Measurements from ENCODE around the gene MEGF11. TPM values are rescaled to one million over a fixed set of nuclear protein-coding genes. Genes with fewer than 3 reads are reported as not detected.

MEGF11 gene
- total and polyA plus RNA-seq, 8 donors: 2.6 to 17.4 (median 9.9) TPM; not detected in 1

GRCh38 chr15:65925338-65925737, 328.2 kb downstream of the MEGF11 start:
- TF ChIP-seq, protein P1, sequence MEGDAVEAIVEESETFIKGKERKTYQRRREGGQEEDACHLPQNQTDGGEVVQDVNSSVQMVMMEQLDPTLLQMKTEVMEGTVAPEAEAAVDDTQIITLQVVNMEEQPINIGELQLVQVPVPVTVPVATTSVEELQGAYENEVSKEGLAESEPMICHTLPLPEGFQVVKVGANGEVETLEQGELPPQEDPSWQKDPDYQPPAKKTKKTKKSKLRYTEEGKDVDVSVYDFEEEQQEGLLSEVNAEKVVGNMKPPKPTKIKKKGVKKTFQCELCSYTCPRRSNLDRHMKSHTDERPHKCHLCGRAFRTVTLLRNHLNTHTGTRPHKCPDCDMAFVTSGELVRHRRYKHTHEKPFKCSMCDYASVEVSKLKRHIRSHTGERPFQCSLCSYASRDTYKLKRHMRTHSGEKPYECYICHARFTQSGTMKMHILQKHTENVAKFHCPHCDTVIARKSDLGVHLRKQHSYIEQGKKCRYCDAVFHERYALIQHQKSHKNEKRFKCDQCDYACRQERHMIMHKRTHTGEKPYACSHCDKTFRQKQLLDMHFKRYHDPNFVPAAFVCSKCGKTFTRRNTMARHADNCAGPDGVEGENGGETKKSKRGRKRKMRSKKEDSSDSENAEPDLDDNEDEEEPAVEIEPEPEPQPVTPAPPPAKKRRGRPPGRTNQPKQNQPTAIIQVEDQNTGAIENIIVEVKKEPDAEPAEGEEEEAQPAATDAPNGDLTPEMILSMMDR (IDR thresholded peaks at IDR 0.05): no peak
- ATAC-seq (no peak), DNase-seq (no peak)
- no peaks in the 10 kb centered on the region for H3K27me3 ChIP-seq
- no peaks in the 10 kb centered on the region for H3K4me1 ChIP-seq
- intact Hi-C loops (cut with DNase I): no loop called here
- no peak overlapping the region for H3K27ac ChIP-seq
- no peaks in the 10 kb centered on the region for H3K9me3 ChIP-seq
- no peak overlapping the region for H3K4me3 ChIP-seq
- no peaks in the 10 kb centered on the region for H3K36me3 ChIP-seq

GRCh38 chr15:65924004-65924403, 329.5 kb downstream of the MEGF11 start:
- no peaks in the 10 kb centered on the region for H3K9me3 ChIP-seq
- H3K36me3 ChIP-seq: peaks cover 0 to 3% of the 10 kb centered on the region in 2 donors
- no peak for ATAC-seq
- no peaks in the 10 kb centered on the region for H3K4me1 ChIP-seq
- no peak overlapping the region for H3K27ac ChIP-seq
- H3K4me3 ChIP-seq: no peak overlapping the region
- intact Hi-C loops (cut with DNase I): no loop called here
- DNase-seq: no peak
- no peaks in the 10 kb centered on the region for H3K27me3 ChIP-seq
- TF ChIP-seq, protein P1 (IDR thresholded peaks at IDR 0.05): no peak

DNA sequence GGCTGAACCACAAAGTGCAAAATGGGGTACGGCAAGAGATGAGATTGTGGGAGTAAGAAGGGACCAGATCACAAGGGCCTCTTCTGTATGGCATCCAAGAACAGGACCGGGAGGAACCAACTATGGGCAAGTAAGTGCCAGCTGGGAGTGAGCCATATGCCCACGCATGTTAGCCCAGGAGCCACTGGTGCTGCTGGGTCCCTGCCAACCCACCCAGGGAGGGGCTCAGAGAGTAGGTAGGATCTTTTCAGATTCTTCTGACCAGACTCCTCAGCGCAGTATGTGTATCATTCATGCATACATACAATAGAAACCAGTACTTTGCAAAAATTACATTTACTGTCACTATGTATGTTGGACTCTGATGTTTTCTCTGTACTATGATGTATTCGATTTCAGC, 330.3 kb downstream of the MEGF11 start:
- no peak for ATAC-seq
- H3K4me3 ChIP-seq: no peak overlapping the region
- intact Hi-C loops (cut with DNase I): no loop called here
- H3K4me1 ChIP-seq: no peaks in the 10 kb centered on the region
- H3K36me3 ChIP-seq: peaks cover 0 to 10% of the 10 kb centered on the region in 2 donors
- H3K9me3 ChIP-seq: no peaks in the 10 kb centered on the region
- H3K27ac ChIP-seq: no peak overlapping the region
- TF ChIP-seq, protein P1 (IDR thresholded peaks at IDR 0.05): no peak
- no peaks in the 10 kb centered on the region for H3K27me3 ChIP-seq
- DNase-seq: no peak

GRCh38 chr15:65922621-65923020, 330.9 kb downstream of the MEGF11 start:
- no peak overlapping the region for H3K4me3 ChIP-seq
- no peaks in the 10 kb centered on the region for H3K4me1 ChIP-seq
- peaks cover 0 to 10% of the 10 kb centered on the region in 2 donors for H3K36me3 ChIP-seq
- TF ChIP-seq, protein P1 (IDR thresholded peaks at IDR 0.05): no peak
- intact Hi-C loops (cut with DNase I): no loop called here
- H3K27me3 ChIP-seq: no peaks in the 10 kb centered on the region
- ATAC-seq (no peak), DNase-seq (no peak)
- no peaks in the 10 kb centered on the region for H3K9me3 ChIP-seq
- no peak overlapping the region for H3K27ac ChIP-seq

- Histone ChIP-seq H3K4me3 (no peak overlapping the region), H3K9me3 (no peaks in the 10 kb centered on the region), H3K27me3 (no peaks in the 10 kb centered on the region), H3K36me3 (peaks cover 0 to 10% of the 10 kb centered on the region in 2 donors), H3K27ac (no peak overlapping the region), H3K4me1 (no peaks in the 10 kb centered on the region)
- intact Hi-C loops (cut with DNase I): no loop called here
- TF ChIP-seq, protein P1 (IDR thresholded peaks at IDR 0.05): no peak
- ATAC-seq: no peak
- no peak for DNase-seq
These were observed 331.8 kb downstream of the MEGF11 start for GRCh38 chr15:65921780-65922179.

Measured in left lung (tissue), 10 donors.